CD4-positive, alpha-beta memory T cell (primary cell): ENCODE measurements around the gene TRERF1. TPM values are rescaled to one million over a fixed set of nuclear protein-coding genes. Genes with fewer than 3 reads are reported as not detected.

Source experiments
- CTCF ChIA-PET: fragments of 350-600 bp; sonication (Branson Sonifier 250); formaldehyde crosslinking; loops from one replicate; lab custom pipeline; 2021; ENCODE audit warnings: inconsistent platforms; ENCODE audit not compliant: partially characterized antibody; lab: Charles Lee
- POLR2A ChIA-PET: fragments of 350-600 bp; sonication (Branson Sonifier 250); formaldehyde crosslinking; loops from one replicate; lab custom pipeline; 2021; ENCODE audit not compliant: partially characterized antibody; lab: Charles Lee
- DNase-seq, 5 donors: peaks; one replicate each; pipeline versions ENCODE4 v3.0.0 to v3.0.0-alpha.2; 2020 to 2022; ENCODE audit warnings: mixed read lengths in 1 of 5
- H3K27ac ChIP-seq: one replicate; pipeline ENCODE4 v1.7.0; 2013; ENCODE audit warnings: low read depth, low read length
- H3K27me3 ChIP-seq: 2 replicates; pipeline ENCODE4 v1.7.0; 2013; ENCODE audit warnings: mild to moderate bottlenecking, low read length, moderate library complexity; ENCODE audit not compliant: insufficient read depth
- H3K36me3 ChIP-seq: 2 replicates; pipeline ENCODE4 v1.7.0; 2013; ENCODE audit warnings: mild to moderate bottlenecking, low read length, moderate library complexity; ENCODE audit not compliant: insufficient read depth
- H3K4me1 ChIP-seq: 2 replicates; pipeline ENCODE4 v1.7.0; 2013; ENCODE audit warnings: mild to moderate bottlenecking, low read length, moderate library complexity; ENCODE audit not compliant: insufficient read depth
- H3K4me3 ChIP-seq, 2 donors: one replicate each; pipeline ENCODE4 v1.7.0; 2013; ENCODE audit warnings: low read length in 2 of 2, mild to moderate bottlenecking in 1 of 2
- H3K9me3 ChIP-seq, 2 donors: one replicate each; pipeline ENCODE4 v1.7.0; 2013; ENCODE audit warnings: low read length in 2 of 2, control low read depth in 1 of 2; ENCODE audit not compliant: control insufficient read depth in 1 of 2
- H3K27ac Mint-ChIP-seq, 7 donors: one replicate each; pipeline ENCODE4 v1.8.0; 2020 to 2021; ENCODE audit warnings: mixed read lengths in 7 of 7, mild to moderate bottlenecking in 6 of 7, inconsistent platforms in 3 of 7, moderate library complexity in 3 of 7
- H3K27me3 Mint-ChIP-seq, 2 donors: one replicate each; pipeline ENCODE4 v1.8.0; 2020 to 2021; ENCODE audit warnings: mixed read lengths in 2 of 2
- H3K36me3 Mint-ChIP-seq, 2 donors: one replicate each; pipeline ENCODE4 v1.8.0; 2020 to 2021; ENCODE audit warnings: mixed read lengths in 2 of 2, inconsistent platforms in 1 of 2, mild to moderate bottlenecking in 1 of 2
- H3K4me1 Mint-ChIP-seq, 4 donors: one replicate each; pipeline ENCODE4 v1.8.0; 2020 to 2021; ENCODE audit warnings: mixed read lengths in 4 of 4, mild to moderate bottlenecking in 1 of 4
- H3K4me3 Mint-ChIP-seq, 8 donors: one replicate each; pipeline ENCODE4 v1.8.0; 2020 to 2021; ENCODE audit warnings: mixed read lengths in 8 of 8, mild to moderate bottlenecking in 7 of 8, moderate library complexity in 6 of 8, inconsistent platforms in 3 of 8
- H3K9me3 Mint-ChIP-seq, 8 donors: one replicate each; pipeline ENCODE4 v1.8.0; 2020 to 2021; ENCODE audit warnings: mixed read lengths in 8 of 8, mild to moderate bottlenecking in 5 of 8, inconsistent platforms in 3 of 8, moderate library complexity in 1 of 8
- intact Hi-C: fragments of 100-400 bp; cut with micrococcal nuclease; formaldehyde crosslinking; loops from one replicate; pipeline ENCODE4 v1.15.1; 2023
- polyA plus RNA-seq, 2 donors: library from polyadenylated mRNA; unstranded; fragments of 300-500 nt; fragmentation: Illumina TruSeq; gene quantifications; one replicate each; pipeline ENCODE4 v1.2.3, GENCODE V29; 2021
- total RNA-seq, 2 experiments: library from RNA; stranded (reverse); gene quantifications; one replicate each; pipeline ENCODE4 v1.2.3, GENCODE V29; 2021

TRERF1 gene
- total and polyA plus RNA-seq, 4 experiments from 2014 or later: 1.1 to 28.3 (median 17.4) TPM

- Mint-ChIP-seq H3K27ac (peak overlapping the region in 3 of 7 donors; percentile 36 to 74 (median 60)), H3K27me3 (no peaks in the 10 kb centered on the region), H3K9me3 (no peaks in the 10 kb centered on the region), H3K4me1 (peaks cover 42 to 61% (median 53%) of the 10 kb centered on the region in 4 donors), H3K36me3 (peaks cover 9 to 17% of the 10 kb centered on the region in 2 donors), H3K4me3 (peak overlapping the region in 1 of 8 donors; percentile 43)
- Histone ChIP-seq H3K4me3 (no peak overlapping the region), H3K4me1 (peaks cover 30% of the 10 kb centered on the region), H3K36me3 (no peaks in the 10 kb centered on the region), H3K27me3 (no peaks in the 10 kb centered on the region), H3K27ac (no peak overlapping the region), H3K9me3 (no peaks in the 10 kb centered on the region)
- intact Hi-C loops: no loop called here
- ChIA-PET POLR2A (no interaction called here), CTCF (interaction anchor here (1.7 to 2.3 kb wide), 2 partner anchors 217 to 232 kb away, joined by 4 to 7 read pairs; no protein-coding TSS in a partner anchor)
- no peak for DNase-seq
Observed at GRCh38 chr6:42315259-42315990, 136.3 kb downstream of the TRERF1 start.

GRCh38 chr6:42314571-42315258 lies 137.0 kb downstream of the TRERF1 start:
- peaks cover 42 to 67% (median 54%) of the 10 kb centered on the region in 4 donors for H3K4me1 Mint-ChIP-seq
- no peaks in the 10 kb centered on the region for H3K36me3 ChIP-seq
- peak overlapping the region in 4 of 7 donors; percentile 1 to 80 (median 66) for H3K27ac Mint-ChIP-seq
- ChIA-PET POLR2A (interaction anchor here (0.6 to 1.8 kb wide), 2 partner anchors 75 to 1339 kb away, joined by 3 to 5 read pairs; no protein-coding TSS in a partner anchor), CTCF (interaction anchor here (1.7 to 2.3 kb wide), 2 partner anchors 217 to 233 kb away, joined by 4 to 7 read pairs; no protein-coding TSS in a partner anchor)
- no peak overlapping the region for H3K27ac ChIP-seq
- no peaks in the 10 kb centered on the region for H3K9me3 ChIP-seq
- no peak overlapping the region for H3K4me3 ChIP-seq
- H3K4me3 Mint-ChIP-seq: peak overlapping the region in 3 of 8 donors; percentile 14 to 19 (median 14)
- no peaks in the 10 kb centered on the region for H3K9me3 Mint-ChIP-seq
- DNase-seq: no peak
- H3K27me3 ChIP-seq: no peaks in the 10 kb centered on the region
- H3K4me1 ChIP-seq: peaks cover 30% of the 10 kb centered on the region
- peaks cover 9 to 17% of the 10 kb centered on the region in 2 donors for H3K36me3 Mint-ChIP-seq
- H3K27me3 Mint-ChIP-seq: no peaks in the 10 kb centered on the region
- intact Hi-C loops: no loop called here

GRCh38 chr6:42313941-42314570 lies 137.7 kb downstream of the TRERF1 start:
- Mint-ChIP-seq H3K4me1 (peaks cover 40 to 63% (median 51%) of the 10 kb centered on the region in 4 donors), H3K27me3 (no peaks in the 10 kb centered on the region), H3K9me3 (no peaks in the 10 kb centered on the region), H3K36me3 (peaks cover 6 to 15% of the 10 kb centered on the region in 2 donors), H3K4me3 (peak overlapping the region in 2 of 8 donors; percentile 34 to 40), H3K27ac (peak overlapping the region in 5 of 7 donors; percentile 8 to 70 (median 24))
- ChIA-PET CTCF (interaction anchor here (1.7 to 2.3 kb wide), 2 partner anchors 218 to 233 kb away, joined by 4 to 7 read pairs; no protein-coding TSS in a partner anchor), POLR2A (interaction anchor here (0.6 to 1.8 kb wide), 2 partner anchors 76 to 1338 kb away, joined by 3 to 5 read pairs; no protein-coding TSS in a partner anchor)
- Histone ChIP-seq H3K4me3 (no peak overlapping the region), H3K27me3 (no peaks in the 10 kb centered on the region), H3K36me3 (no peaks in the 10 kb centered on the region), H3K27ac (no peak overlapping the region), H3K9me3 (no peaks in the 10 kb centered on the region), H3K4me1 (peaks cover 30% of the 10 kb centered on the region)
- no peak for DNase-seq
- intact Hi-C loops: no loop called here

GRCh38 chr6:42313038-42313437 lies 138.7 kb downstream of the TRERF1 start:
- H3K9me3 ChIP-seq: no peaks in the 10 kb centered on the region
- Mint-ChIP-seq H3K9me3 (no peaks in the 10 kb centered on the region), H3K4me1 (peaks cover 37 to 61% (median 46%) of the 10 kb centered on the region in 4 donors), H3K36me3 (peaks cover 10% of the 10 kb centered on the region in 2 donors), H3K27ac (peak overlapping the region; percentile 19 to 79 (median 50)), H3K4me3 (peak overlapping the region in 2 of 8 donors; percentile 4 to 13), H3K27me3 (no peaks in the 10 kb centered on the region)
- ChIA-PET CTCF (interaction anchor here (2.4 kb wide), 1 partner anchor 235 kb away, joined by 14 read pairs; no protein-coding TSS in a partner anchor), POLR2A (interaction anchor here (1.8 kb wide), 1 partner anchor 77 kb away, joined by 5 read pairs; no protein-coding TSS in a partner anchor)
- H3K4me1 ChIP-seq: peaks cover 30% of the 10 kb centered on the region
- no peaks in the 10 kb centered on the region for H3K27me3 ChIP-seq
- DNase-seq: no peak
- intact Hi-C loops: no loop called here
- no peak overlapping the region for H3K4me3 ChIP-seq
- no peaks in the 10 kb centered on the region for H3K36me3 ChIP-seq
- H3K27ac ChIP-seq: no peak overlapping the region

- Mint-ChIP-seq H3K27ac (no peak overlapping the region), H3K27me3 (no peaks in the 10 kb centered on the region), H3K4me1 (peaks cover 16 to 42% (median 24%) of the 10 kb centered on the region in 4 donors), H3K4me3 (no peak overlapping the region), H3K36me3 (peaks cover 10 to 11% of the 10 kb centered on the region in 2 donors), H3K9me3 (no peaks in the 10 kb centered on the region)
- H3K4me3 ChIP-seq: no peak overlapping the region
- H3K9me3 ChIP-seq: no peaks in the 10 kb centered on the region
- no peaks in the 10 kb centered on the region for H3K27me3 ChIP-seq
- no peak for DNase-seq
- H3K27ac ChIP-seq: no peak overlapping the region
- ChIA-PET CTCF (interaction anchor here (0.7 to 5.3 kb wide), 4 partner anchors 172 to 240 kb away, joined by 3 to 62 read pairs (median 4); no protein-coding TSS in a partner anchor), POLR2A (no interaction called here)
- H3K4me1 ChIP-seq: peaks cover 13% of the 10 kb centered on the region
- intact Hi-C loops: no loop called here
- no peaks in the 10 kb centered on the region for H3K36me3 ChIP-seq
Observed at GRCh38 chr6:42307141-42307470, 144.6 kb downstream of the TRERF1 start.

GRCh38 chr6:42306439-42307140 lies 145.1 kb downstream of the TRERF1 start:
- Mint-ChIP-seq H3K36me3 (peaks cover 6 to 11% of the 10 kb centered on the region in 2 donors), H3K4me1 (peaks cover 15 to 45% (median 25%) of the 10 kb centered on the region in 4 donors), H3K9me3 (no peaks in the 10 kb centered on the region), H3K4me3 (no peak overlapping the region), H3K27ac (peak overlapping the region in 2 of 7 donors; percentile 30 to 60), H3K27me3 (no peaks in the 10 kb centered on the region)
- intact Hi-C loops: no loop called here
- Histone ChIP-seq H3K27me3 (no peaks in the 10 kb centered on the region), H3K9me3 (no peaks in the 10 kb centered on the region), H3K36me3 (no peaks in the 10 kb centered on the region), H3K27ac (no peak overlapping the region), H3K4me3 (no peak overlapping the region), H3K4me1 (peaks cover 16% of the 10 kb centered on the region)
- CTCF ChIA-PET: interaction anchor here (0.7 to 5.3 kb wide), 4 partner anchors 172 to 241 kb away, joined by 3 to 62 read pairs (median 4); no protein-coding TSS in a partner anchor
- POLR2A ChIA-PET: interaction anchor here (0.8 kb wide), 1 partner anchor 527 kb away, joined by 3 read pairs; the partner anchor contains the start of gene FRS3
- no peak for DNase-seq
